22Rv1 (cell line): ENCODE data around the gene CCDC93.

ENCODE experiments used
- H3K27ac ChIP-seq: fragments of 450-650 bp; 2 replicates; pipeline ENCODE4 v1.5.1; 2017
- CTCF ChIP-seq: fragments of 450-650 bp; IDR thresholded peaks from 2 replicates; pipeline ENCODE4 v1.5.1; 2017; ENCODE audit warnings: mild to moderate bottlenecking
- ZFX ChIP-seq: fragments of 450-650 bp; IDR thresholded peaks from 2 replicates; pipeline ENCODE4 v1.6.1; 2017; ENCODE audit warnings: antibody characterized with exemption, borderline replicate concordance

Gene CCDC93

GRCh38 chr2:117968722-117969121 lies 45.1 kb downstream of the CCDC93 start:
- no peak overlapping the region for H3K27ac ChIP-seq
- TF ChIP-seq ZFX (no peak), CTCF (no peak)

- no peak overlapping the region for H3K27ac ChIP-seq
- TF ChIP-seq CTCF (no peak), ZFX (no peak)
Measured at GRCh38 chr2:117967977-117968718, 45.7 kb downstream of the CCDC93 start.

GRCh38 chr2:117963446-117963845 lies 50.4 kb downstream of the CCDC93 start:
- TF ChIP-seq CTCF = no peak
- TF ChIP-seq ZFX = no peak
- H3K27ac ChIP-seq = no peak overlapping the region

- TF ChIP-seq ZFX = no peak
- no peak for TF ChIP-seq CTCF
- H3K27ac ChIP-seq = no peak overlapping the region
Measured at GRCh38 chr2:117961201-117961600, 52.7 kb downstream of the CCDC93 start.

GRCh38 chr2:117960231-117960630 lies 53.6 kb downstream of the CCDC93 start:
- TF ChIP-seq CTCF (no peak), ZFX (no peak)
- no peak overlapping the region for H3K27ac ChIP-seq

- TF ChIP-seq ZFX = no peak
- TF ChIP-seq CTCF = no peak
Measured at GRCh38 chr2:117958186-117958585, 55.7 kb downstream of the CCDC93 start.

GRCh38 chr2:117957616-117958015 lies 56.3 kb downstream of the CCDC93 start:
- TF ChIP-seq ZFX (no peak), CTCF (no peak)
- peak overlapping the region; percentile 36; the same call in 1 of the 2 replicates for H3K27ac ChIP-seq

More at GRCh38 chr2:117958186-117958585, 55.7 kb downstream of the CCDC93 start:
- H3K27ac ChIP-seq = peak overlapping the region; percentile 36; the same call in 1 of the 2 replicates
